Head of caudate nucleus (tissue), 42 donors: ENCODE data around the gene BEST4.
"Not testable (repeated sequence)": the region's sequence is repeated elsewhere in the genome, so short reads cannot be mapped to it uniquely, and the experiment has no call there.

Experiments
- DNase-seq, 42 donors: peaks; one replicate each; pipeline versions ENCODE4 v3.0.0 to v3.0.0-alpha.2; 2020 to 2021; ENCODE audit warnings: mixed read lengths in 7 of 42
- intact Hi-C: fragments of 100-400 bp; cut with DNase I; formaldehyde crosslinking; loops from one replicate; pipeline ENCODE4 v1.15.0; 2022

Gene BEST4

GRCh38 chr1:44785501-44786137 lies 2.4 kb downstream of the BEST4 start:
- DNase-seq, result no peak
- intact Hi-C loops, result no loop called here

- intact Hi-C loops, result no loop called here
- DNase-seq, result no peak
Observed at GRCh38 chr1:44785029-44785380, 3.0 kb downstream of the BEST4 start.

DNA sequence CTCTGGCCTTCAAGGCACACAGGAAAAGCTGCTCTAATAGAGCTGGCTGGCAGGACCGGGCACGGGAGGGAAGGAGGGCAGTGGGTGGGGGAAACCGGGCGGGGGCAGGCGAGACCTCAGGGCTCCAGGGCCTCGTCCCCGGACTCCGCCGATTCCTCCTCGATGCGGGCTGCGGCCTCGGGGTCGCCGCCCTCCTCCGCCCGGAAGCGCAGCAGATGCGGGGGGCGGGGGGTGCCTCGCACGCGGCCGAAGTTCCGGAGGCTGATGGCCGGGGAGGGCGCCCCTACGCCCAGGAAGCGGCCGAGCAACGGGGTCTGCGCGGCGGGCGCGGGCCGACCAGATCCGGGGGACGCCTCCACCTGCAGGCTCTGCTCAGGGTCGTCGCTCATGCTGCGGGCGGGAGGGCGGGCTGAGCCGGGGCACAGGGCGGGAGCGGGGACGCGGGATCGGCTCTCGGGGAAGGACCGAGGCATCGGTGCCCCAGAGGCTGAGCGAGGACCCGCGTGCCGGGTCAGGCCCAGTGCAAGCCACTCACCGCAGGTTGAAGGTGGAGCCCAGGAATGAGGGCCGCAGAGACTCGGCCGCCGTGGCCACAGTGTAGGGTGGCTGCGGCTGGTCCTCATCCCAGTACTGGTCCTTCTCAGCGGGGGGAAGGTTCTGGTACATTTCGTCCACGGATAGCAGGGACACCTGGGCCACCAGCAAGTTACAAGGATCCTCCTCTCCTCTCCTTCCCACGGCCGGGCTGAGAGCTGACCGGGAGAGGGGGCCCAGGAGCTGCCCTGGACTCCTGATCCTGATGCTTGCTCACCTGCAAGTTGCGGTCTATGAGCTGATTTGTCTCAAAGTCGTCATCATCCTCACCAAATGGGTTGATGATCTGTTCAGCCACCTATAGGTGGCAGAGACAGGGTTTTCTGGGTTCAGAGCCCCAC lies 3.6 kb downstream of the BEST4 start:
- DNase-seq, result peak in 9 of 42 donors; percentile 14 to 51 (median 39)
- intact Hi-C loops, result no loop called here

DNA sequence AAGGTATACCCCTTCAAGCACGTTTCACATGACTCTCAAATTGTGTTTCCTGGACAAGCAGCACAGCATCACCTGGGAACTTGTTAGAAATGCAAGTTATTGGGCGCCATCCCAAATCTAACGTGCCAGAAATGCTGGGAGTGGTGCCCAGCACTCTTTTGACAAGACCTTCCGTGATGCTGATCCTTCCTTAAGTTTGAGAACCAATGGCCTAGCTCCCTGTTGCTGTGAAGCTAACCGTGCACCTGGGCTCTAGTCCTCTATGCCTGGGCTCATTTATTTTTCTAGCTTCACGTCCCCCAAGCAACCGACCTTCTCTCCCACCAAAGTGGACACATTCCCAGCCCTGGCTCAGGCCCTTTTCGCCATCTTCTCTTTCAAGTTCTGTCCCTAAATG lies 4.3 kb downstream of the BEST4 start:
- DNase-seq, result no peak

GRCh38 chr1:44780583-44781121 lies 7.3 kb downstream of the BEST4 start:
- DNase-seq, result no peak
- intact Hi-C loops, result no loop called here

More for the DNA sequence above, 4.3 kb downstream of the BEST4 start:
- intact Hi-C loops, result no loop called here

GRCh38 chr1:44778705-44779576 lies 9.0 kb downstream of the BEST4 start:
- intact Hi-C loops, result loop anchor here (5.0 kb wide), 1 partner anchor 37 kb away; no protein-coding TSS in a partner anchor
- no peak for DNase-seq

DNA sequence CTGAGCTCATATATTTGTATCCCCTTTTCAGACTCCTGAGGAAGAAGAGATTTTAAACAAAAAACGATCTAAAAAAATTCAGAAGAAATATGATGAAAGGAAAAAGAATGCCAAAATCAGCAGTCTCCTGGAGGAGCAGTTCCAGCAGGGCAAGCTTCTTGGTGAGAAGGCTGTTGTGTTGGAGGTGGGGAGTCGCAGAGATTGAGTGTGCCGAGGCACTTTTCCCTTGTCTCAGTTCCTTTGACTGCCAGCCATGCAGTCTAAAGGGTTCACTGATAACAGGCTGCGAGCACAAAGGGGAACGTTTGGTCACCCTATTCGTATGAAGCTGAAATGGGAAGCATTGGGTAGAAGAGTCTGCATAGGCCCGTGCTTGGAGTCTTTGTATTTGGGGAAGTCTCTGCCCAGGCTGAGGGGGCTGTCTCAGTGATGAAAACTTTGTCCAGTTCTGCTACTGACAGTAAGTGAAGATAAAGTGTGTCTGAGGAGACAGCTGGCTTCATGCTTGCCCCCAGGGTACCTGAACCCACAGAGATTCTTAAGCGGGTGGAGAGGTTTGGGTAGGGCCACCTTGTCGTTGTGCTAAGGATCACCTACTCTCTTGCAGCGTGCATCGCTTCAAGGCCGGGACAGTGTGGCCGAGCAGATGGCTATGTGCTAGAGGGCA lies 9.9 kb downstream of the BEST4 start:
- no peak for DNase-seq
- intact Hi-C loops, result loop anchor here (5.0 kb wide), 1 partner anchor 36 kb away; no protein-coding TSS in a partner anchor

- intact Hi-C loops, result loop anchor here (5.0 kb wide), 1 partner anchor 35 kb away; no protein-coding TSS in a partner anchor
- DNase-seq, result no peak
Observed at GRCh38 chr1:44777547-44777946, 10.4 kb downstream of the BEST4 start.

DNA sequence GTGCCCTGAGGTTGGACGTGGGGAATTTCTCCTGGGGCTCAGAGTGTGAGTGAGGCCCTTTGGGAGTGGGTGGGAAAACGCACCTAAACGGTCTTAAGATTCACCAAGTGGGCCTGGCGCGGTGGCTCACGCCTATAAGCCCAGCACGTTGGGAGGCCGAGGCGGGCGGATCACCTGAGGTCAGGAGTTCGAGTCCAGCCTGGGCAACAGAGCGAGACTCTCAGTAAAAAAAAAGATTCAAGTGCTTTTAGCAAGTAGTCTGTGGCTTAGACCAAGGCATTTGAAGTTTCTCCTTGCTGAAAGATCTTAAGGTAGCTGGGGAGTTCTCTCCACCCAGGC lies 11.3 kb downstream of the BEST4 start:
- intact Hi-C loops, result loop anchor here (5.0 kb wide), 1 partner anchor 34 kb away; no protein-coding TSS in a partner anchor
- no peak for DNase-seq

DNA sequence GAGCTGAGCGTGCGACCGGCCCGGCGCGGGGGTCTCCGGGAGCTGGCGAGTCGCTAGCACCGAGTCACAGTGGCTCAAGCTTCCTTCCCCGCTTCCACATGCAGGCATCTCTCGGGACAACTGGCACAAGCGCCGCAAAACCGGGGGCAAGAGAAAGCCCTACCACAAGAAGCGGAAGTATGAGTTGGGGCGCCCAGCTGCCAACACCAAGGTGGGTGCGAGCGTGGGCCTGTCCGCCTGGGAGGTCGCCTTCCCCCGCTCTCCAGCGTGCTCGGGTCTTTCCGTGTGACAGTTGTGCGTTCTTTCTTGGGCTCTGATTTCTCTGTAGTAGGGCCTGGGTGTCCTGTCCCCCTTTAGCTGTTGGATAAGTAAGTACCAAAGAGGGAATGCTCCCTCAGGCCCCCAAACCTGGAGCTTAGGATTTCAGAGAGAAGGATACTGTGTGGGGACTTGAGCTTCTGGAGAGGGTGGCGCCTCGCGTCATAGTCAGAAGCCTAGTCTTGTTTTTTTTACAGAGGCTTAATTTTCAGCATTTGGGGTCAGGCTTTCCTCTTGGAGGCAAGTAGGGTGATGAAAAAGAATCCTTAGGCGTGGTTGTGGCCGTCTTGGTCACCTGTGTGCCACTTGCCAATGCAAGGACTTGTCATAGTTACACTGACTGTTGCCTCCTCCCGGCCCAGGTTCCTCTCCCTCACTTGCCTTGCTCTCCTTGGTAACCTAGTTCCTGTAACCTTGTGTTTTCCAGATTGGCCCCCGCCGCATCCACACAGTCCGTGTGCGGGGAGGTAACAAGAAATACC lies 11.8 kb downstream of the BEST4 start:
- DNase-seq, result peak in 10 of 42 donors; percentile 15 to 45 (median 30)
- intact Hi-C loops, result loop anchor here (5.0 kb wide), 1 partner anchor 34 kb away; no protein-coding TSS in a partner anchor

DNA sequence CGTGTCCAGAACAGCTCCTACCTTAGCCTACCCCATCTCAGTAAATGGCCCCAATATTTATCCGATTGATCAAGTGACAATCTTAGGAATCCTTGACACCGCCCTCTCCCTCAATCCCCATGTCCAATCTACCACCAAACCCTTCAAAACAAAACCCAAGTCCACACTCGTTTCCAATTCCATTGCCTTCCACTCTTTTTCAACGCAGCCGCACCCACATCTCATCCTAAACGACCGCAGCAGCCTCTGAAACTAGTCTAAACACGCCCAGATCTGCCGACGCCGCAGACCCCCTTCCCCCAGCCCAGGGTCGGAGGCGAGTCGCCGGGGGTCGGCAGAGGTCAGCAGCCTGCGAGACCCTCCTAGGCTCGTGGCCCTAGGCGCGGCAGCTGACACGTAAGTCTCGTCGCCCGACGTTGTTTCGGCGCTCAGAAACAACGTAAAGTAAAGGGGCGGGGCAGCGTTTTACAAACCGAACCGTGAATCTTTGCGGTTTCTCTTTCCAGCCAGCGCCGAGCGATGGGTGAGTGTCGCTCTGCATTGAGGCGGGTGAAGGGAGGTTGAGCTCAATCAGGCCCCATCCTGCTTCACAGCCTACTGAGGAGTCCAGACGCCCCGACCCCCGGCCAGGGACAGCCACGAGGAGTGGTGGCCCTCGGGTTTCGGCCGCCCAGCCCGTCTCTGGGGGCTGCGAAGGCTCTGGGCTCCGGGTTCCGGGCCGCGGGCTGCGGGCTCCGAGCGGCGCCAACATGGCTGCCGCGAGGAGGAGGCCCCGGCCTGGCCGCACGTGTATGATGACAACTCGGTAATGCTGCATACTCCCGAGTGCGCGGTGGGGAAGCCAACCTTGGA lies 12.7 kb downstream of the BEST4 start, which contains the start of gene RPS8:
TSS of gene RPS8 (plus strand) at position 463 of the 852 bp plus-strand sequence. CDS start at position 520, 57 bp downstream.
- intact Hi-C loops, result loop anchor here (5.0 kb wide), 1 partner anchor 33 kb away; no protein-coding TSS in a partner anchor

DNA sequence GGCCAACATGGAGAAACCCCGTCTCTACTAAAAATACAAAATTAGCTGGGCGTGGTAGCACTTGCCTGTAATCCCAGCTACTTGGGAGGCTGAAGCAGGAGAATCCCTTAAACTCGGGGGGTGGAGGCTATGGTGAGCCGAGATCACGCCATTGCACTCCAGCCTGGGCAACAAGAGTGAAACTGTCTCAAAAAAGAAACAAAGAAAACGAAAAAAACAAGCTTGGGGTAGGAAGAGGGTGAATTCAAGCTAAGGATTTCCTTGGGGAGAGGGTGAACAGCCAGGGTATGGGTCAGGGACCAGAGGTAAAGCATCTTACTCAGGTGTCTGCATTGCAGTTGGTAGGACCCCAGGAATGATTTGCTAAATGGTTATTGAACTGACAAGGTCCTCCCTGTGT lies 21.5 kb downstream of the BEST4 start:
- DNase-seq, intact Hi-C loops: not testable (repeated sequence)

More for the DNA sequence above, 12.7 kb downstream of the BEST4 start, which contains the start of gene RPS8:
- DNase-seq, result peak; percentile 85 to 96 (median 92)

- intact Hi-C loops, result no loop called here
- DNase-seq, result no peak
Observed at GRCh38 chr1:44760876-44761275, 27.1 kb downstream of the BEST4 start.

GRCh38 chr1:44759077-44759476 lies 28.9 kb downstream of the BEST4 start:
- DNase-seq, result no peak
- intact Hi-C loops, result no loop called here

GRCh38 chr1:44757420-44757819 lies 30.6 kb downstream of the BEST4 start:
- intact Hi-C loops, result no loop called here
- DNase-seq, result no peak

DNA sequence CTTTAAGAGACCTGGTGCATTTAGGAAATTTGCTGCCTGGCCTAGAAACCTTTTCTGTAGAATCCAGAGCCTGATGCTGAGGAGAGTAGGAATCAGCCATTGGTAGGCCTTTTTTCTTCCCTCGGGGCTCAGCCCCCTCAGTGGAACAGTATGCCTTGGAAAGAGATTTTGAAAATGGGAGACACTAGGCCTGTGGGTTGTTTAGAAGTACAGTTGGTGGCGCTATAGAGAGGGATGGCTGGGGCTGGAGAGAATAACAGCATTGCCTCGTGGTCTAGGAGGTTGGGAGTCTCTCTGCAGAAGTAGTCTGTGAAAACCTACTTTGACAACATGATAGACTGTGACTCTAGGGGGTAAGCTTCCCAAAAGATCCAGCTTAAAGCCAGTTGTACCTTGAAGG lies 40.1 kb downstream of the BEST4 start:
- DNase-seq, result no peak
- intact Hi-C loops, result no loop called here
